RKO (cell line): Measurements from ENCODE around the gene ABAT.
"Not testable (repeated sequence)": the region's sequence is repeated elsewhere in the genome, so short reads cannot be mapped to it uniquely, and the experiment has no call there.

Experiments
- DNase-seq: peaks from one replicate; pipeline ENCODE4 v3.0.0-alpha.2; 2016; ENCODE audit warnings: low spot score

Gene ABAT

DNA sequence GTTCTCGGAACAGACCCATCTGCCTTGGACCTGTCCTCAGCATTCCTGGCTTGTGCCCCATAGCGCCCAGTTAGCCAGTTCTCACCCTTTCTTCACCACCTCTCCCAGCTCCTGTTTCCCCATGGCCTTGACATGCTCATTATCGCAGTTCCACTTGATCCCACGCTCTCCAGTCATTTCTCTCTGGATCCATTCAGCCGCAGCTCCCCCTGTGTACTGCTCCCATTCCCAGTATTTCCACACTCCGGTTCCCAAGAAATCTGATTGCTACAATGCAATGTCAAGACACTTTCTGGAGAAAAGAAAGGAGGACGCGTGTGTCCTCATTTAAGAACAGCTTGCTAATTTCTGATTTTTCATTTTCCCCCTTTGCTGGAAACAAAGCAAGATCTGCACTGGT is 67.7 kb downstream of the ABAT start:
- DNase-seq: no peak

DNA sequence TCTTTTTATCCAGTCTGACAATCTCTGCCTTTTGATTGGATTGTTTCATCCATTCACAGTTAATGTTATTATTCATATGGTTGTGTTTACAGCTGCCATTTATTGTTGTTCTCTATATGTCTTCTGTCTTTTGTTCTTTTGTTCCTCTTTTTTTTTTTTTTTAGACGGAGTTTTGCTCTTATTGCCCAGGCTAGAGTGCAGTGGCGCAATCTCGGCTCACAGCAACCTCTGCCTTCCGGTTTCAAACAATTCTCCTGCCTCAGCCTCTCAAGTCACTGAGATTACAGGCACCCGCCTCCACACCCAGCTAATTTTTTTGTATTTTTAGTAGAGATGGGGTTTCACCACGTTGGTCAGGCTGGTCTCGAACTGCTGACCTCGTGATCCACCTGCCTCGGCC is 74.5 kb downstream of the ABAT start:
- DNase-seq: not testable (repeated sequence)

DNA sequence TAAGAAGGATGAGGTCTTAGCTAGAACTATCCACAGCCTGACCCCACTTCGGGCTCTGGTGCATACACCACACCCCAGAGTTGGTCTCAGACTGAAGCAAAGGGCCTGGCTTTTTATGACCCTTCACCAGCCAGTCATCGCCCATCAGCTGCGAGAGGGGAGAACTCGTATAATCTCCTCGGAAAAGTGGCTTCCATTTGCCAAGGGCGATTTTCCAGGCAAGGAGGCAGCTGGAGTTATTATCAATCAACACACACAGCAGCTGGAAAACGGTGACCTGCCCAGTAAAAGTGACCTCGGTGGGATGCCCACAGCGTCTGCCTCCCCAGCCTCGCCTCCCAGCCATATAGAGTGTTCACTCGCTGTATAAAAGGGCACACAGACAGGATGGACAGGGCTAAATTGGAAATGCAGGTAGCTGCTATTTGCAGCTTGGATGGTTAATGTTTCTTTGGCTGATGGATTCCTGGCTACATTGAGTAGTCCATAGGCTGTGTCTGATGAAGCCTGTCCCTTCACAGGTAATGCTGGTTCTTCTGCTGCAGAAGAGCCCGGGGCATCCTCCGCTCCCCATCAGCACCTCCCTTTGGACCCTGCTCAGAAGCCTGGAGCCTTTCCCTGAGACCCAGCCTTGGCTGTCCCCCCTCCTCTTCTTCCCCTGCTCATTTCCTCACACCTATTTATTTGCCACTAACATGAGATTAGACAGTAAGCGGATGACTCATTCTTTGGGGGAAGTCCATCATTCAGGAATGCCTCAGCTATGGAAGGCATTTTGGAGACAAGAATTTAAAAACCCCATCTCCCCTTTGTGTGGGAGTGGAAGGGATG is 77.3 kb downstream of the ABAT start:
- peak; percentile 61 for DNase-seq

DNA sequence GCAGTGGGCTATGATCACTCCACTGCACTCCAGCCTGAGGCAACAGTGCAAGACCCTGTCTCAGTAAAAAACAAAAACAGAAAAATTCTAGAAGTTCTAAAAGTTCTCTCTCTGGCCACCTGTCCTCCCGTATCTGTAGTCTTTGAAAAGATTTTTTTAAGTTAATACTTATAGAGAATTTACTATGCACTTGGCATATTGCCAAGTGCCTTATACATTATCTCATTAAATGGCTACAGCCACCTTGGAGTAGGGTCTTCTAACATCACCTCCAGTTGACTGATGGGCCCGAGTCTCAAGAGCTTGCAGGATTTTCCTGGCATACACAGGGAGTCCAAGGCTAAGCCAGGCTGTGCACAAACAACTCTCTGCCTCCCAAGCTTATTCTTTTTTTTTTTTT is 78.3 kb downstream of the ABAT start:
- DNase-seq: no peak

DNA sequence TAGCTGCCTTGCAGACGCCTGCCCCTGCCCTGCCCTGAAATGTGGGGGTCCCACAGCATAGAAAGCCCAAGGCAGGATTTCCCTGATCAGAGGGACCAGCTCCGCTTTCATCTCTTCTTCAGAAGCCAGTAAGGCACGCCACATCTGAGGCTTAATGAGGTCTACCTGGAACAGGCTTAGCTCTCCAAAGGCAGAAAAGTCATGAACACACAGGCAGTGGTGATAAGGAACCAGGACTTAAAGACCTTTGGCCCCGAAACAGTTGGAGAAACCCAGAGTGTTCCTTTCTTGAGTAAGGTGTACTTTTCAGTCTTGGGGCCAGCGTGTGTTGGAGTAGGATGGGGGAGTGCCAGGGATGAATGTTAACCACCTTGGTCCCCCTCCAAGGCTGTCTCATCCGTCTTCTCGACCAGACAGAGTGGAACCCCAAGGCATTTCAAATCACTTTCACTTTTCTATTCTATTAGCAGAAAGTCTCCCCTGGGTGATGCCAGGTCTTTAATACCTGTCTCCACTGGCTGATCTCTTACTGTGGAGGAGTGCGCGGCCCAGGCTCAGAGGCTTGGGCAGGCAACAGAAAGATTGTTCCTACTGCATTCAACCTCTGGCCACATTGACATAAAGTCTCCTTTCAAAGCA is 79.1 kb downstream of the ABAT start:
- no peak for DNase-seq

DNA sequence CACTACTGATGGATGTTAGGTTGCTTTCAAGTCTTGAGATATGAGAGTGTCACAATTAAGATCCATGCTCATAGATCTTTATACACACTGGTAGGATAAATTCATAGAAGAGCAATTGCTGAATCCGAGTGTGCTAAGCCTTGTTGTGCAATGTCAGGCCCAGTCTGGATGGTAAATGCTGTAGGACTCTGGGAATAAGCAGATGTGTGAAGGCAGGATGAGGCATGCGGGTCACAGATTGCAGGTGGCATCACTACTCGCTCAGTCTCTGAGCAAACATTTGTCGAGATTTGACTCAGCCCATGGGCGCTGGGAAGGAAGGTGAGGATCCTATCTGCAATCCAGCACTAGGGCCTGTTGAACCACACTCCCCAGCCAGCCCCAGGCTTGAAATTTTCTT is 82.3 kb downstream of the ABAT start:
- DNase-seq: no peak

DNA sequence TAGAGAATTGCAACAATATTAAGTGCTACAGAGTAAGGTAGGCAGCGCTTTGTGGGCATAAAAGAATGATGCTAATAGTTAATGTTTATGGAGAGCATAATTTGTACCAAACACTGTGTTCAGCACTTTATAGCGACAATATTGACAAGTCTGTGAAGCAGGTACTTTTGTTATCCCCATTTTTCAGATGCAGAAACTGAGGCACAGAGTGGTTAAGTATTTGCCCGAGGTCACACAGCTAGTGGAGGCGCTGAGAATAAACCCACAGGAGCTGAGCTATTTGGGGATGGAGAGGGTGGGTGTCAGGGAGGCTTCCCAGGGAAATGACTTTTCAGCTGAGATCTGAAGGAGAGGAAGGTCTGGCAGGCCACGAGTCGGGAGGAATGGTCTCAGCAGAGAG is 83.6 kb downstream of the ABAT start:
- no peak for DNase-seq

DNA sequence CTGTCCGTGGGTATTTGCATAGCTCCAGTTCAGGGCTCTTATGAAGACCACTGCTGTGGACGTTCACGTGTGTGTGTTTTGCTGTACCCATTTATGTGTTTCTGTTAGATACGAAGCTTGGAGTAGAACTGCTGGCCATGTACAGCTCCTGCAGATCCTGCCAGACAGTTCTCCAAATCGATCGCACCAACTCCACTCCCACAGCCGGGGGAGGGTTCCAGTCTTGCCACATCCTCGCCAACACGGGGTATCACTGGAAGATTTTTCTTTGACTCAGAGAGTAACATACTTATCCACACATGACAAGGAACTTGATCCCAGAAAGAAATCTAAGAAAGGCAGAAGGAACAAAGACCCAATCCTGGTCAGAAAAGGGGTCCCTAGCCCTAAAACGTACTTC is 85.6 kb downstream of the ABAT start:
- no peak for DNase-seq

DNA sequence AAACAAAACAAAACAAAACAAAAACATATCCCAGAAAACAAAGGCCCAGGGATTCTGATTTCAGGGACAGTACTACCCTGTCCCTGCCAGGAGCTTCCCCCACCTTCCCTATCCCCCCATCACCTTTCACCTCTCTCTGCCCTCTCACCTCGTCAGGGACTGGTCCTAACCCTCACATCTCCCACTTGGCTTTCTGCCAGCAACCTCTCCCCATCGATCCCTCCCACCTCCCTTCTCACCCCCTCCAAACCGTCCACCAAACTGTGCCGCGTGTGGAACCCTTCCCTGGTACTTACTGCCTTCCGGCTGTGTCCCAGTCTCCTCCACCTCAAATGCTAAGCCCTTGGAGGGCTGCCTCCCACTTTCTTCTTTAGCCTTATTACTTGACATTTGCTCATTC is 86.7 kb downstream of the ABAT start:
- DNase-seq: no peak

DNA sequence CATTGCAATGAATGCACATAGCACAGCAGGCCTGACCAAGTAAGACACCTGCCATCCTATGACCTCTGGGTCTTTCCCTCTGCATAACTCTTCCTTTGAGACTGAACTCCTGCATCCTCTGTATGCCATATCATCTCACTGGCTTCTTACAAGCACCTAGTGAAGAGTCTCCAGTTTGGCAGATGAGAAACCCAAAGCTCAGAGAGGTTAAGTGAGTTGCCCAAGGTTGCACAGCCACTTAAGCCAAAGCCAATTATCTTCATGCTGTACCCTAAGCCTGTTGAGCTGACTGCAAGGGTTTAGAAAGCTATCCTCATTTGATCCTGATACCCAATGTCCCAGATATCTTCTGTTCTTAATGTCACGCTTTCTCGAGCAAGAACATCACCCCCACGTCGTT is 87.8 kb downstream of the ABAT start:
- no peak for DNase-seq

DNA sequence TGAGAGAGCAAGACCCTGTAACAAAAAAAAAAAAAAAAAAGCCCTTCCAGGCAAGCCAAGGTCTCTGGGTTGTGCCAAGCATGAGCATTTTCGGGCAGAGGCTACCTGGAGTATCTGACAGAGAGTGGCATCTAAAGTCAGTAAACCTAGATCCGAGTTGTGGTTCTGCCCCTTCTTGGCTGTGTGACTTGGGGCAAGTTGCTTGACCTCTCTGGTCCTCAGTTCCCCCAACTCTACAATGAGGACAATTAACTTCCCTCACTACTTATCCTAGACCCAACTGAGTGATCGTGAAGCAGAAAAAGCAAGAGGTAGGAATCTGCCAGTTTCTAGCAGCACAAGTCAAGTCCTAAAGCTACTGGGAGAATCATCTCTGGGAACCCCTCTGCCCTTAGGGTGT is 88.7 kb downstream of the ABAT start:
- no peak for DNase-seq

DNA sequence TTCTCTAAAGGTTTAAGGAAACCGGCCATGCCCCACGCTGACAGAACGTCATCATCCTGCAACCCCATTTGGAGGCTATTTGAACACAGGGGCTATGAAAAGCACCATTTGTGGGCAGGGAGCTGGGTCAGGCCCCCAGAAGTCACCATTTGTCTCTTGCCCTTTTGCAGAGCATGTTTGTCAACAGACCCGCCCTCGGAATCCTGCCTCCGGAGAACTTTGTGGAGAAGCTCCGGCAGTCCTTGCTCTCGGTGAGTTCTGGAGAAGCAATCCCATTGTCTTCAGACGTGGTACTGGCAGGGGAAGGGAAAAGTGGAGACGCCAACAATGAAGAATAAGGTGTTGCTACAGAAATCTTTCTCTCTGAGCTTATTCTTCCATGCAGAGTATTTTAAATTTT is 89.5 kb downstream of the ABAT start:
- no peak for DNase-seq

DNA sequence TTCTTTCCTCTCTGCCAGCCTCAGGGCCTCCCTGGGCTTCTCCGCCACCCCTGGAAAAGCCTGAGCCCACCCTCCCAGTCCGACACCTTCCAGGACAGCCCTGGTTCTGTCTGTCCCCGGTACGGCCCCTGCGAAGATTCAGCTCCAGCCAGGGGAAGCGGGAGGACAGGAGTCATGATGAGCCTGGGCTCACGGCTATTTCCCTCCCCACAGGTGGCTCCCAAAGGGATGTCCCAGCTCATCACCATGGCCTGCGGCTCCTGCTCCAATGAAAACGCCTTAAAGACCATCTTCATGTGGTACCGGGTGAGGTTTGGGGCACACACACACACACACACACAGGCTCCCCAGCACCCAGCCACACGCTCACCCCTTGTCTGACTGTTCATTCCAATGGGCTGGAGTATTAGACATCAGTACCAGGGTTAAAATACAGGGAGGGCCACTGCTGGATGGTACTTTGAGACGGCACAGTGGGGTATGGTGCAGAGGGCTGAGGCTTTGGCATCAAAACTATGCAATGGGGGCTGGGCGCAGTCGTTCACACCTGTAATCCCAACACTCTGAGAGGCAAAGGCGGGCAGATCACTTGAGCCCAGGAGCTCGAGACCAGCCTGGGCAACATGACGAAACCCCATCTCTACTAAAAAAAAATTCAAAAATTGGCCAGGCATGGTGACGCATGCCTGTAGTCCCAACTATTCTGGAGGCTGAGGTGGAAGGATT is 90.3 kb downstream of the ABAT start:
- DNase-seq: no peak

DNA sequence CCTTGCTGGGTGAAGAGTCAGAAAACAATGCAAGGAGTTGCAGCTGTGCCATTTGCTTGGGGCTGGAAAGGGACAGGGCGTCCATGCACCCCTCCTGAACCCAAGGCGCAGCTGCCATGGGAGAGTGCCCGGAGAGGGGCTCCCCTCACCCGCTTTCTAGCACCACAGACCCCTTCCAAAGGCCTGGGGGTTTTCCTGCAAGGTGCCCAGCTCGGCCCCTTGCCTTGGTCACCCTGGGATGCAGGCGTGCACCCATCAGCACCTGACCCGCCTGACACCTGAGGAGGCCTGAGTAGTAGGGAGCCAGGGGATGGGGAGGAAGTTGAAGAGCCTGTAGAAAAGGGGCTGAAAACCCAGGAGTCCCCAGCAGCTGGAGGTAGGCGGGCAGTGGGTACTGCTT is 92.8 kb downstream of the ABAT start:
- DNase-seq: no peak

DNA sequence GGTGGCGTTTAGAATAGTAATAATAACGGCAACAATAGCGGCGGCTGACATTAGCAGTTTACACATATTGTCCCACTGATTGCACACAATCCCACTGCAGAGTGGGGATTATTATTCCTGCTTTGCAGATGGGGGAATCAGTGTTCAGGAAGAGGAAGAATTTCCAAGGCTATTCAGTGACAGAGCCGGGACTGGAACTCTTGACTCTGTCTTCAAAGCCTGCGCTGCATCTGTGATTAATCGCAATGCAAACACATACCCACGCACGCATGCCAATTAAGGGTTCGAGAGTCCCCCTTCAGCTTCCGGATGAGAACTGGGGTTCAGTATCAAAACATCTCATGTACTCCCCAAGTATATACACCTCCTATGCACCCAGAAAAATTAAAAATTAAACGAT is 93.9 kb downstream of the ABAT start:
- no peak for DNase-seq

DNA sequence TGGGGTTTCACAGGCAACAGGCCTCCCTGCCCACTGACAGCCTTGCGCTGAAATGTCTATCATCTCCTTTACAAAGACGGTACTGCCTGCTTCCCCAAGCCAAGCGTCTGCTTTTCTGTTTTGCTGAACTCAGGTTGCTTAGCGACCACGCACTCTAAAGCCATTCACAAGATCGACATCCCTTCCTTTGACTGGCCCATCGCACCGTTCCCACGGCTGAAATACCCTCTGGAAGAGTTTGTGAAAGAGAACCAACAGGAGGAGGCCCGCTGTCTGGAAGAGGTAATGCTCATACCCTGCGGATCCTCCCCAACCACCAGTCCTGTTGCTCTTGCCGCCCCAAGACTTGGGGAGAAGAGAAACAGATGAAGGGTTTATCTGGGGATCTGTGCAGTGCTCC is 94.3 kb downstream of the ABAT start:
- no peak for DNase-seq

DNA sequence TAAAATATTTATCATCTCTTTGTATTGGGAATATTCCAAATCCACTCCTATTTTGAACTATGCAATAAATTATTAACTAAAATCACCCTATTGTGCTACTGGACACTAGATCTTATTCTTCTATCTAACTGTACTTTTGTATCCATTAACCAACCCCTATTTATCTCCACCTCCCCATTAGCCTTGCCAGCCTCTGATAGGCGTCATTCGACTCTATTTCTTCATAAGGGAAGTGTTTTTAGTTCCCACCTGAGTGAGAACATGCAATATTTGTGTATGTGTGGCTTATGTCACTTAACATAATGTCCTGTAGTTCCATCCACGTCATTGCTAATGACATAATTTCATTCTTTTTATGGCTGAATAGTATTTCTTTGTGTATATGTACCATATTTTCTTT is 99.1 kb downstream of the ABAT start:
- DNase-seq: no peak

DNA sequence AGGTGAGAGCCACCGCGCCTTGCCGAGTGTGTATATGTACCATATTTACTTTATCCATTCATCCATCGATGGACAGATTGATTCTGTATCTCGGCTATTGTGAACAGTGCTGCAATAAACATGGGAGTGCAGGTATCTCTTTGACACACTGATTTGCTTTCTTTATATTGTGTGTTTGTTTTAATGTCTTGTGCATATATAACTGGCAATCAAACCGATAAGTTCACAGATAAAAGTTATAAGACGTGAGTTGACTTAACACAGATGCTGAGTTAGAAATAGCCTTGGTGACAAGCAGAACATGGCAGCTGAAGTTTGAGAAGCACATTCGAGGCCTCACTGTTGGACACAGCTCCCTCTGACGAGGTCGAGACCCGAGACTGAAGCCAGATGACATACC is 99.8 kb downstream of the ABAT start:
- DNase-seq: no peak

DNA sequence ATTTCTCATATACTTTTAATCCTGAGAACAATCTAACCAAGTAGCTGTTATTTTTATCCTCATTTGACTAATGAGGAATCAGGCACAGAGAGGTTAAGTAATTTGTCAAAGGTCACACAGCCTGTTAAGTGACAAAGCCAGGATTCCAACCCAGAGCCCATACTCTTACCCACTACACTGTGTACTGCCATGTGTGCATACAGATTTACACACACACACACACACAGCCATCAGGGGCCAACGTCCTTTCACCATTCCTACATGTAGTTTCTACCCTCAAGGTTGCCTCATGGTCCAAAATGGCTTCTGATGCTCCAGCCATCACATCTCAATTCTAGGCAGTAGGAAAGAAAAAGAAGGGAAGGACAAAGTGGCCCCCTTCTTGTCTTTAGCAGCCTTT is 100.9 kb downstream of the ABAT start:
- no peak for DNase-seq

DNA sequence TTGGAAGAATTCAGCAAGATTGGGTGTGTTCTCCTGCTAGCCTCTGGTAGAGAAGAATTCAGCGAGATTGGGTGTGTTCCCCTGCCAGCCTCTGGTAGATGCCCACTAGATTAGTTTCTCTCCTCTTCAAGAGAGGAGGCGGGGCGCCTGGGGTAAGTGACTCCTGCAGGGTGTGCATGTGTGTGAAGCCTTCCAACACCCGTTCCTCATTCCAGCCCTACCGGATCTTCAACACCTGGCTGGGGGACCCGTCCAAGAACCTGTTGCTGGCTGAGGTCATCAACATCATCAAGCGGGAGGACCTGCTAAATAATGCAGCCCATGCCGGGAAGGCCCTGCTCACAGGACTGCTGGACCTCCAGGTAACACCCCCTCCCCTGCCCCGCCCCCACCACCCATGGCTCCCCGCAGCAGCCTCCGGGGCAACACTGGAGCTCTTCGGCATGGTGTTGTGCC is 101.7 kb downstream of the ABAT start:
- no peak for DNase-seq

DNA sequence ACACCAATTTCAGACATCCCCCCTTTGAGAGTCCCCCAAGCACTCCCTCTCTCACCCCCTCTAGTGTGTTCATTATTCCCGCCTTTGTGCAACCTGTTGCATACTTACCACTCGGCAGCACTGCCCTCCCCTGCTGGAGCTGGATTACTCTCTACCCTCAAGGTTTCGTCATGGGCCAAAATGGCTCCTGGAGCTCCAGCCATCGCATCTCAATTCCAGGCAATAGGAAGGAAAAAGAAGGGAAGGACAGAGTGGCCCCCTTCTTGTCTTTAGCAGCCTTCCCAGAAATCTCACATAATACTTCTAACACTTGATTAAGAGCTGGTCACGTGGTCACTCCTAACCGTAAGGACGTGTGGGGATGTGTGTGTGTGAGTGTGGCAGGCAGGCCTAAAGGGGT is 102.8 kb downstream of the ABAT start:
- no peak for DNase-seq

DNA sequence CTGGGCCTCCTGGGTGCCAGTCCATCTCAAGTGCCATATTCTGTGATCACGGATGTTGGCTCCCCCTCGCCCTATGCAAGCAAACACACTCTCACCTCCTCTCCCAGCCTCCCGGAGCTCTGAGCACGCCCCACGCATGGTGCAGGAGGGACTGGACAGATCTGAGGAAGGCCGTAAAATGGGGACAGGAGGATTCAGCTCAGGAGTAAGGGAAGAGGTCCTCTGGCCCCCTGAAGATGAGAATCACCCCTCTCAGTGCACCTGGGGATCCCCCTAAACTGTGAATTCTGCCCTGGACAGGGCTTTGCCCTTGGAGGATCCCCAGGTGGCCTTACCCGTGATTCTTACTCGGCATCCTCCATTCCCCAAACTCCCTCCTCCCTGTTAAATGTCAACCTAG is 107.4 kb downstream of the ABAT start:
- DNase-seq: no peak

DNA sequence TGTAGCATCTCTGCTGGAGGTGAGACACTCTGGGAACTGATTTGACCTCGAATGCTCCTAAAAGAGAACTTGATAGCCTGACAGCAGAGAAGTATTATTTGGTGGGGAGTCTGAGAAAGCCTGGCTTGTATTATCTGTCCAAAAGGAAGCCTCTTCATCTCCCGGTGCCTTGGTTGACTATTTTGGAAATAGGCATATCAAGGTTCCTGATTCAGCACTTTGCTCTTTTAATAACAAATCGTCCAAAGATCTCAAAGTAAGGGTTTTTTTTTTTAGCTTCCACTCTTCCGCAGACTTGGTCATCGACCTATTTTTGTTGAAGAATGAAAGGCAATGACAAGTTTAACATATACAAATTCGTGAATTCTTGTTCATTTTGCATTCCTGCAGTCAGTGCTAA is 108.3 kb downstream of the ABAT start:
- no peak for DNase-seq
